Bronchial epithelial cell (primary cell): ENCODE measurements around the gene FUT8. TPM values are rescaled to one million over a fixed set of nuclear protein-coding genes. Genes with fewer than 3 reads are reported as not detected.

Experiments used
- DNase-seq: peaks from one replicate; pipeline ENCODE4 v3.0.0-alpha.2; 2010; ENCODE audit warnings: low read depth
- FAIRE-seq: peaks from 2 replicates; lab custom pipeline; 2011; peaks lifted over from hg19 to GRCh38; lab: Jason Lieb, UNC
- H3K27me3 ChIP-seq: 2 replicates; pipeline ENCODE4 v1.5.1; 2011; ENCODE audit warnings: low read length; ENCODE audit not compliant: control insufficient read depth, insufficient read depth
- H3K36me3 ChIP-seq: 2 replicates; pipeline ENCODE4 v1.5.1; 2011; ENCODE audit warnings: low read length; ENCODE audit not compliant: control insufficient read depth, insufficient read depth
- H3K4me3 ChIP-seq: 2 replicates; pipeline ENCODE4 v1.5.1; 2011; ENCODE audit warnings: mild to moderate bottlenecking, low read depth, low read length, control low read depth
- total RNA-seq: library from RNA; depleted of rRNA; stranded (reverse); fragments of >200 nt; gene quantifications from 2 replicates; pipeline ENCODE4 v1.2.1, GENCODE V29; 2014
- TF ChIP-seq, protein P1 (sequence below): IDR thresholded peaks from 2 replicates; pipeline ENCODE4 v1.5.1; 2011; ENCODE audit warnings: mild to moderate bottlenecking, moderate library complexity, low read length, control low read depth, inconsistent platforms; ENCODE audit not compliant: insufficient read depth, severe bottlenecking

Gene FUT8
- total RNA-seq, 1 donor from 2014 or later = 16.3 TPM

DNA sequence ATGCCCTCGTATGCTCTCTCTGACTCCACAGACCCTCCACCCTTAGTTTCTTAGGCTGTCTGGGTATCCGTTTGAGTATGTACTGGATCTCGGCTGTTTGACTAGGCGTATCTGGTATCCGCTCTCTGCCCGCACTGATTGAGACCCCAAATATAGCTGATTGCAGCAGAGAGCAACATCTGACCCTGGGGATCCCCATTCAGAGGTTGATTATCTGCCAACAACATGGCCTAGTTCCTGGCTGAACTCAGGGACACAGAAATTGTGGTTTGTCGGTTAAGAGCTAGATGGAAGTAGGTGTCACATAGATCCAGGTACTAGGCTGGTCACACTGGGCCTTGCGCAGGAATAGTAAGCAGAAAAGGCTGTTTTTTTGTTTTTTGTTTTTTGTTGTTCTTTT is 359.9 kb downstream of the FUT8 start:
- Histone ChIP-seq H3K36me3 (no peaks in the 10 kb centered on the region), H3K27me3 (peaks cover 2% of the 10 kb centered on the region), H3K4me3 (no peak overlapping the region)
- TF ChIP-seq, protein P1, sequence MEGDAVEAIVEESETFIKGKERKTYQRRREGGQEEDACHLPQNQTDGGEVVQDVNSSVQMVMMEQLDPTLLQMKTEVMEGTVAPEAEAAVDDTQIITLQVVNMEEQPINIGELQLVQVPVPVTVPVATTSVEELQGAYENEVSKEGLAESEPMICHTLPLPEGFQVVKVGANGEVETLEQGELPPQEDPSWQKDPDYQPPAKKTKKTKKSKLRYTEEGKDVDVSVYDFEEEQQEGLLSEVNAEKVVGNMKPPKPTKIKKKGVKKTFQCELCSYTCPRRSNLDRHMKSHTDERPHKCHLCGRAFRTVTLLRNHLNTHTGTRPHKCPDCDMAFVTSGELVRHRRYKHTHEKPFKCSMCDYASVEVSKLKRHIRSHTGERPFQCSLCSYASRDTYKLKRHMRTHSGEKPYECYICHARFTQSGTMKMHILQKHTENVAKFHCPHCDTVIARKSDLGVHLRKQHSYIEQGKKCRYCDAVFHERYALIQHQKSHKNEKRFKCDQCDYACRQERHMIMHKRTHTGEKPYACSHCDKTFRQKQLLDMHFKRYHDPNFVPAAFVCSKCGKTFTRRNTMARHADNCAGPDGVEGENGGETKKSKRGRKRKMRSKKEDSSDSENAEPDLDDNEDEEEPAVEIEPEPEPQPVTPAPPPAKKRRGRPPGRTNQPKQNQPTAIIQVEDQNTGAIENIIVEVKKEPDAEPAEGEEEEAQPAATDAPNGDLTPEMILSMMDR = no peak
- no peak for DNase-seq
- no peak for FAIRE-seq

- H3K27me3 ChIP-seq = peaks cover 2% of the 10 kb centered on the region
- no peaks in the 10 kb centered on the region for H3K36me3 ChIP-seq
- DNase-seq (no peak), FAIRE-seq (no peak)
- no peak overlapping the region for H3K4me3 ChIP-seq
- TF ChIP-seq, protein P1 = no peak
These were observed 360.5 kb downstream of the FUT8 start for GRCh38 chr14:65772921-65773574.

DNA sequence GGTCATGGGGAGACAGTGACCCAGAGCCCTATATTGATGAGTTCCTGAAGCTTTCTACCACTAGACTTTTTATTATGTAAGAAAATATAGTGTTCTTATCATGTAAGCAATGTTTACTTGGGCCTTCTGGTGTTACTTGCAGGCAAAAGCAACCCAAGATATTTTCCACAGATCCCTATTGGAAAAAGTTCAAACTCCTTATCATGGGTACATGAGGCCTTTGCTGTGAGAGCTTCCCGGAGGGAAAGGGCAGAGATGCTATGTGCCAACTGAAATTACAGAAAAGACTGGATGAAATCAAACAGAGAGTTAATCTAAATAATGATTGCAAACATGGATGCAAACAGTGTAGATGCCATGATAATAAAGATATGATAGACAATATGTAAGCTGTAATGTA is 361.5 kb downstream of the FUT8 start:
- H3K4me3 ChIP-seq = no peak overlapping the region
- no peaks in the 10 kb centered on the region for H3K36me3 ChIP-seq
- peaks cover 2% of the 10 kb centered on the region for H3K27me3 ChIP-seq
- TF ChIP-seq, protein P1 = no peak
- DNase-seq (no peak), FAIRE-seq (no peak)

GRCh38 chr14:65776193-65776852 is 363.8 kb downstream of the FUT8 start:
- FAIRE-seq (no peak), DNase-seq (no peak)
- no peaks in the 10 kb centered on the region for H3K36me3 ChIP-seq
- TF ChIP-seq, protein P1 = no peak
- no peak overlapping the region for H3K4me3 ChIP-seq
- H3K27me3 ChIP-seq = peaks cover 2% of the 10 kb centered on the region

- DNase-seq (no peak), FAIRE-seq (no peak)
- Histone ChIP-seq H3K27me3 (peaks cover 5% of the 10 kb centered on the region), H3K4me3 (no peak overlapping the region), H3K36me3 (no peaks in the 10 kb centered on the region)
- TF ChIP-seq, protein P1 = no peak
These were observed 368.0 kb downstream of the FUT8 start for GRCh38 chr14:65780566-65780965.
